ENCODE data around the gene IMPDH1. TPM values are rescaled to one million over a fixed set of nuclear protein-coding genes. Genes with fewer than 3 reads are reported as not detected.

IMPDH1 gene
- total RNA-seq, 2 experiments from 2014 or later = 52.9 to 57.7 TPM

GRCh38 chr7:128362670-128363069, 47.1 kb downstream of the IMPDH1 start:
- no peaks in the 10 kb centered on the region for H3K36me3 Mint-ChIP-seq
- POLR2A ChIA-PET = no interaction called here

GRCh38 chr7:128361411-128362379, 48.1 kb downstream of the IMPDH1 start, which contains the start of gene PRRT4:
Gene PRRT4, minus strand, starts transcription at chr7:128361690.
- intact Hi-C loops (cut with micrococcal nuclease) = loop anchor here (2.0 to 5.0 kb wide), 2 partner anchors 15 to 336 kb away; no protein-coding TSS in a partner anchor
- POLR2A ChIA-PET = no interaction called here
- Mint-ChIP-seq H3K4me1 (ENCODE audit: low read depth) (peaks cover 21% of the 10 kb centered on the region), H3K27ac (no peak within 1 kb of the TSS), H3K36me3 (no peaks in the 10 kb centered on the region), H3K4me3 (peak within 1 kb of the TSS; percentile 69), H3K9me3 (no peaks in the 10 kb centered on the region), H3K27me3 (peaks cover 42% of the 10 kb centered on the region)
- CTCF ChIA-PET = interaction anchor here (0.6 to 7.2 kb wide), 11 partner anchors 9 to 185 kb away, joined by 3 to 48 read pairs (median 3); no protein-coding TSS in a partner anchor
- peak; percentile 48 for DNase-seq

More at GRCh38 chr7:128362670-128363069, 47.1 kb downstream of the IMPDH1 start:
- Mint-ChIP-seq H3K27ac (no peak overlapping the region), H3K4me3 (peak overlapping the region; percentile 69), H3K27me3 (peaks cover 47% of the 10 kb centered on the region), H3K4me1 (ENCODE audit: low read depth) (peaks cover 21% of the 10 kb centered on the region), H3K9me3 (no peaks in the 10 kb centered on the region)
- DNase-seq = no peak
- CTCF ChIA-PET = interaction anchor here (1.0 to 7.2 kb wide), 10 partner anchors 10 to 91 kb away, joined by 3 to 48 read pairs (median 4); no protein-coding TSS in a partner anchor
- intact Hi-C loops (cut with micrococcal nuclease) = loop anchor here (2.0 to 5.0 kb wide), 2 partner anchors 16 to 335 kb away; no protein-coding TSS in a partner anchor

DNA sequence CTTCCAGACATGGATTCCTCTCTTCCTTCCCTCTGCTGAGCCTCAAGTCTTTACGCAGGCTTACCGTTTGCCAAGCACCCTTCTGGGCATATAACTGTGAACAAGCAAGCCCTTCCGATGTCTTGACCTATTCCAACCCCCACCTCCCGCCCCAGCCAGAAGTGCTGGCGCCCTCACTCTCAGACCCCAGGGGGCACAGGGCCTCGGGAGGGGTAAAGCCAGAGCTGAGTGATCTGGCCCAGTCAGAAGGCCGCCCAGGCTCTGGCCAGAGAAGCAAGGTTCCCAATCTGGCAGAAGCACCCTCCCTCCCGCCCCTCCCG, 49.5 kb downstream of the IMPDH1 start:
- no peak overlapping the region for H3K4me3 Mint-ChIP-seq
- H3K27me3 Mint-ChIP-seq = peaks cover 32% of the 10 kb centered on the region
- H3K9me3 Mint-ChIP-seq = no peaks in the 10 kb centered on the region
- H3K4me1 Mint-ChIP-seq (ENCODE audit: low read depth) = peaks cover 21% of the 10 kb centered on the region
- no peak overlapping the region for H3K27ac Mint-ChIP-seq
- intact Hi-C loops (cut with micrococcal nuclease) = loop anchor here (5.0 kb wide), 1 partner anchor 337 kb away; no protein-coding TSS in a partner anchor
- CTCF ChIA-PET = interaction anchor here (1.3 to 7.2 kb wide), 3 partner anchors 12 to 27 kb away, joined by 7 to 48 read pairs (median 25); no protein-coding TSS in a partner anchor
- no peaks in the 10 kb centered on the region for H3K36me3 Mint-ChIP-seq
- no peak for DNase-seq
- POLR2A ChIA-PET = no interaction called here

DNA sequence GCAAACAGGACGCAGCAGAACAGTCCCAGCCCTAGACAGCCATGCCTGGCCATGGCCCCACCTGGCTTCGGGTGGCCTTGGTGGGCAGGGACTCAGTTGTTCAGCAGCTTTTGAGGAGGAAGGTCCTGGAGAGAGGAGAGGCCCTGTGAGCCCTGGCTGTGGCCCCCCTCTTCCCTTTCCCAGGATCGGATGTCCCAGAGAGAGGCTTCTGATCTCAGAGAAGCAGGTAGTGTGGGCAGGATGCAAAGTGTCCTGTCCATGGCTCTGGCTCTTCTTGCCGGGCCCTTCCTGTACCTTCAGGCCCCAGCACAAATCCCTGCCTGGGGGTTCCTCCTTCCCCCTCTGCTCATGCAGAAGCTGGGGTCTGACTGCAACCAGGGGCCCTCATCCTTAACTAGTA, 49.8 kb downstream of the IMPDH1 start:
- no peaks in the 10 kb centered on the region for H3K9me3 Mint-ChIP-seq
- no peak for DNase-seq
- H3K27ac Mint-ChIP-seq = no peak overlapping the region
- no peaks in the 10 kb centered on the region for H3K36me3 Mint-ChIP-seq
- H3K4me1 Mint-ChIP-seq (ENCODE audit: low read depth) = peaks cover 21% of the 10 kb centered on the region
- POLR2A ChIA-PET = no interaction called here
- no peak overlapping the region for H3K4me3 Mint-ChIP-seq
- intact Hi-C loops (cut with micrococcal nuclease) = loop anchor here (5.0 kb wide), 1 partner anchor 337 kb away; no protein-coding TSS in a partner anchor
- peaks cover 32% of the 10 kb centered on the region for H3K27me3 Mint-ChIP-seq
- CTCF ChIA-PET = interaction anchor here (1.3 to 7.2 kb wide), 3 partner anchors 12 to 28 kb away, joined by 7 to 48 read pairs (median 25); no protein-coding TSS in a partner anchor

DNA sequence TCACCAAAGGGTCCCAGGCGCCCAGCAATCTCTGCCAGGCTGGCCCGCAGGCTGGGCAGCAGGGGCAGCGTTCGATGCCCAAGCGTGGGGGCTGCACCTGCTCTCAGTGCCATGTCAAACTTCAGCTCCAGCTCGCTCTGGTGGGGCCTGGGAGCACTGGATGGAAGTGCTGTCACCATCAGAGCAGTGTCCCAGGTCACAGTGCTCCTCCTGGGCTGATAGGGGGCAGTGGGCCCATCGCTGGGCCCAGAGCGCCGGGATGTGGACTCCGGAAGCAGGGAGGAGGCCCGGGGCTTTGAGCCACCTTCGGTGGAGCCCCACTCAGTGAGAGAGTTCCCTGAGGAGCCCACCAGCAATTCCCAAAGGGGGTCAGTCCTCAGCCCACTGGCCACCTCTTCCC, 50.4 kb downstream of the IMPDH1 start:
- no peak overlapping the region for H3K27ac Mint-ChIP-seq
- no peaks in the 10 kb centered on the region for H3K36me3 Mint-ChIP-seq
- no peak for DNase-seq
- ChIA-PET CTCF (interaction anchor here (4.7 to 7.2 kb wide), 2 partner anchors 11 to 28 kb away, joined by 25 to 48 read pairs; no protein-coding TSS in a partner anchor), POLR2A (no interaction called here)
- intact Hi-C loops (cut with micrococcal nuclease) = no loop called here
- no peak overlapping the region for H3K4me3 Mint-ChIP-seq
- peaks cover 21% of the 10 kb centered on the region for H3K4me1 Mint-ChIP-seq (ENCODE audit: low read depth)
- no peaks in the 10 kb centered on the region for H3K9me3 Mint-ChIP-seq
- peaks cover 29% of the 10 kb centered on the region for H3K27me3 Mint-ChIP-seq

GRCh38 chr7:128358233-128358632, 51.5 kb downstream of the IMPDH1 start:
- Mint-ChIP-seq H3K36me3 (no peaks in the 10 kb centered on the region), H3K9me3 (no peaks in the 10 kb centered on the region), H3K27me3 (peaks cover 29% of the 10 kb centered on the region), H3K27ac (no peak overlapping the region), H3K4me3 (no peak overlapping the region), H3K4me1 (ENCODE audit: low read depth) (peaks cover 21% of the 10 kb centered on the region)
- ChIA-PET CTCF (interaction anchor here (1.0 to 7.2 kb wide), 5 partner anchors 10 to 97 kb away, joined by 3 to 48 read pairs (median 5); no protein-coding TSS in a partner anchor), POLR2A (interaction anchor here (1.2 kb wide), 1 partner anchor 14 kb away, joined by 5 read pairs; the partner anchor contains the start of gene RBM28)
- intact Hi-C loops (cut with micrococcal nuclease) = no loop called here
- no peak for DNase-seq

DNA sequence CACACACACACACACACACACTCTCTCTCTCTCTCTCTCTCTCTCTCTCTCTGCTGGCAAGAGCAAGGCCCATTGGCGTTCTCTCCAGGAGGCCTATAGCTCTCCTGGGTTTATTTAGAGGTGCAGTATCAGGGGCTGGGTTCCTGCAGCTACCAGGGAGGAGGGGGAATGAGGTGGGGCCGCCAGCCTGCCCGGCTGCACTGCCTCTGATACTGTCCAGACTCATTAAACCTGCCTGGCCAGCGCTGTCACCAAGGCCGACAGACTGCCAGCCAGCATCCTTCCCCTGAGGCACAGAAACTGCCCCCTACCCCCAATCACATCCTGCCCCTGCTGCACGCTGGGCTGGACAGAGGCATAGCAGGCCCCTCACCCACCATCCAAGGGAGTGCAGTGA, 52.6 kb downstream of the IMPDH1 start:
- peaks cover 14% of the 10 kb centered on the region for H3K4me1 Mint-ChIP-seq (ENCODE audit: low read depth)
- POLR2A ChIA-PET = interaction anchor here (1.2 kb wide), 1 partner anchor 13 kb away, joined by 5 read pairs; the partner anchor contains the start of gene RBM28
- H3K27me3 Mint-ChIP-seq = peaks cover 27% of the 10 kb centered on the region
- intact Hi-C loops (cut with micrococcal nuclease) = no loop called here
- CTCF ChIA-PET = interaction anchor here (0.6 to 7.2 kb wide), 6 partner anchors 9 to 98 kb away, joined by 3 to 48 read pairs (median 4); no protein-coding TSS in a partner anchor
- H3K36me3 Mint-ChIP-seq = no peaks in the 10 kb centered on the region
- no peak overlapping the region for H3K27ac Mint-ChIP-seq
- no peak for DNase-seq
- H3K4me3 Mint-ChIP-seq = no peak overlapping the region
- H3K9me3 Mint-ChIP-seq = no peaks in the 10 kb centered on the region

- Mint-ChIP-seq H3K27me3 (peaks cover 22% of the 10 kb centered on the region), H3K4me3 (no peak overlapping the region), H3K9me3 (no peaks in the 10 kb centered on the region), H3K27ac (no peak overlapping the region), H3K4me1 (ENCODE audit: low read depth) (peaks cover 8% of the 10 kb centered on the region), H3K36me3 (no peaks in the 10 kb centered on the region)
- POLR2A ChIA-PET = no interaction called here
- CTCF ChIA-PET = interaction anchor here (1.4 to 7.2 kb wide), 4 partner anchors 9 to 71 kb away, joined by 5 to 48 read pairs (median 30); no protein-coding TSS in a partner anchor
- DNase-seq = no peak
- intact Hi-C loops (cut with micrococcal nuclease) = no loop called here
Observed at GRCh38 chr7:128356546-128357216, 53.1 kb downstream of the IMPDH1 start.

DNA sequence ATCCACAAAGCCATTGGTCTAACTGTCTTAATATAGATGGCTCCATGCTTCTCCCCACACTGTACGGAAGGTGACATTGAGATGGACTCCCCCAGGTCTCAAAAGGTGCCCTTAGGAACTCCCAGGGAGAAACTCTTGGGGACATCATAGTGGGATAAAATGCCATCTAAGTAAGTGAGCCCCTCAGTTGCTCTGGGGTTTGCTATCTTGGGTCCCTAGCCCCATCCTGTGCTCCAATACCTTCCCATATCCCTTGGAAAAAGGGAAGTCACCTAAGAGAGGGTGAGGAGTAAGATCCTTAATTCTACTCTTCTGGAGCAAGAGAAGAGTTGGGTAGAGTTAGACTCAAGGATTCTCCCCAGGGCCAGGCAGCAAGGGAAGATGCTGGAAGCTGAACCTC, 56.2 kb downstream of the IMPDH1 start:
- Mint-ChIP-seq H3K9me3 (no peaks in the 10 kb centered on the region), H3K4me3 (no peak overlapping the region), H3K36me3 (no peaks in the 10 kb centered on the region), H3K27ac (no peak overlapping the region), H3K4me1 (ENCODE audit: low read depth) (peaks cover 5% of the 10 kb centered on the region), H3K27me3 (peaks cover 30% of the 10 kb centered on the region)
- POLR2A ChIA-PET = no interaction called here
- CTCF ChIA-PET = interaction anchor here (0.7 to 4.2 kb wide), 6 partner anchors 9 to 34 kb away, joined by 3 to 36 read pairs (median 4); partner anchors contain the start of gene RBM28
- no peak for DNase-seq
- intact Hi-C loops (cut with micrococcal nuclease) = no loop called here

DNA sequence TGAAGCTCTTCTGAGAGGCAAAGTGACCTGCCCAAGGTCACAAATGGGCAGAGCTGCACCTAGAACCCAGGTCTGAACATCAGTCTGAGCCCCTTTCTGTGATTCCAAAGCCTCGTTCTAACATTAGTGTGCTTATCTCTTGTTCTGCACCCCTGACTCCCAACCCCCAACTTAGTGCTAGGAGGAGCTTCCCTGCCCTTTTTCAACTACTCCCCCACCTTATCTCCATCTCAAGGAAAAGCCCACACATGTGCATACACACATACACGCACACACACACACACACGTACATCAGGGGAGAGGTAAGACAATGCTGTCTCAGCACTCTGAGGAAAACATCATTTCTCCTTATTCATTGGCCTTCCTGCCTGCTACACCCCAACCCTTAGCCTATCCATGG, 56.6 kb downstream of the IMPDH1 start:
- ChIA-PET CTCF (interaction anchor here (0.6 to 4.2 kb wide), 8 partner anchors 9 to 72 kb away, joined by 3 to 36 read pairs (median 4); partner anchors contain the start of gene RBM28), POLR2A (no interaction called here)
- no peaks in the 10 kb centered on the region for H3K36me3 Mint-ChIP-seq
- H3K4me3 Mint-ChIP-seq = no peak overlapping the region
- intact Hi-C loops (cut with micrococcal nuclease) = no loop called here
- H3K4me1 Mint-ChIP-seq (ENCODE audit: low read depth) = peaks cover 5% of the 10 kb centered on the region
- no peak for DNase-seq
- H3K27ac Mint-ChIP-seq = no peak overlapping the region
- H3K27me3 Mint-ChIP-seq = peaks cover 31% of the 10 kb centered on the region
- no peaks in the 10 kb centered on the region for H3K9me3 Mint-ChIP-seq

GRCh38 chr7:128352636-128353035, 57.1 kb downstream of the IMPDH1 start:
- Mint-ChIP-seq H3K9me3 (no peaks in the 10 kb centered on the region), H3K27me3 (peaks cover 31% of the 10 kb centered on the region), H3K36me3 (no peaks in the 10 kb centered on the region), H3K27ac (no peak overlapping the region), H3K4me3 (no peak overlapping the region), H3K4me1 (ENCODE audit: low read depth) (peaks cover 5% of the 10 kb centered on the region)
- DNase-seq = no peak
- ChIA-PET POLR2A (no interaction called here), CTCF (interaction anchor here (0.6 to 4.2 kb wide), 7 partner anchors 10 to 73 kb away, joined by 3 to 36 read pairs (median 4); no protein-coding TSS in a partner anchor)
- intact Hi-C loops (cut with micrococcal nuclease) = no loop called here
